SH-SY5Y (cell line): ENCODE results near the gene PDE4D.

Source experiments
- GATA2 ChIP-seq: IDR thresholded peaks from 2 replicates; pipeline ENCODE4 v1.6.1; 2011; ENCODE audit warnings: mild to moderate bottlenecking, low read depth, low read length
- GATA3 ChIP-seq: IDR thresholded peaks from 2 replicates; pipeline ENCODE4 v1.6.1; 2011; ENCODE audit warnings: low read depth, mild to moderate bottlenecking, low read length, moderate library complexity

Gene PDE4D

DNA sequence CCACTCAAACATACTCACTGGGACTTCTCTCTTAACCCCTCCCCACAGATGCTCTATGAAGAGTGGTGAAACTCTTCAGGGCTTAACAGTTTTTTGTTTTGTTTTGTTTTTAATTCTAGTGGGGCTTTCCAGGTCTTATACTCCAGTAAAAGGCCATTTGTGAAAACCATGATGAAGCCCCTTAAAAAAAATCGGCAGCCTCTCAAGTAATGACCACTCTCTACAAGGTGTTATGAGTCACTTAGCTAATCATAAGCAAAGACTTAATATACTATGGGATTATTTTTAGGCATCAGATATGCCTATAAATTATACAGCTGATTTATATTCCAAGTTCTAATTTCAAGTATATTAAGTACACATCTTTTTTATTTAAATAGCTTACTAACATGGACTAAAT, 702.8 kb downstream of the PDE4D start:
- TF ChIP-seq GATA3 (no peak), GATA2 (no peak)

GRCh38 chr5:59189472-59190244, 703.9 kb downstream of the PDE4D start:
- no peak for TF ChIP-seq GATA3
- TF ChIP-seq GATA2 = no peak

GRCh38 chr5:59188419-59189225, 704.9 kb downstream of the PDE4D start:
- TF ChIP-seq GATA2 (no peak), GATA3 (no peak)

DNA sequence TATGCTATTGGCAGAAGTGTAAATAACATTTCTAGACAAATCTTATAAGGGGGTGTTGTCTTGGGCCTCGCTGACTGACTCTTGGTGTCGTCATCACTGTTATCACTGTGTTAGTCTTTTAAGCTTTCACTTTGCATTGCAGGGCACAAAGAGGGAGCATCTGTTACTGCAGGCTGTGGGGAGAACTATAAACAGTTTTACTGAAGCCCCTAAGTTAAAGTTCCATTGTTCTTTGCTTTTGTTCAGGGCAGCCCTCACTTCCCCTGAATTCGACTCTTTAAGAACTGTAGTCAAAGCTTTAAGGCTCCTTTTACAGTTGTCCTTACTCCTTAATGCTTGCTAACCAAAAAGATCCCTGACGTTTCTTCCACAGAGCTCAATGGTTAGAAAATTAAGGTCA, 705.7 kb downstream of the PDE4D start:
- no peak for TF ChIP-seq GATA3
- no peak for TF ChIP-seq GATA2

GRCh38 chr5:59186623-59187022, 706.9 kb downstream of the PDE4D start:
- TF ChIP-seq GATA2 = no peak
- TF ChIP-seq GATA3 = no peak

- TF ChIP-seq GATA3 (no peak), GATA2 (no peak)
Observed at GRCh38 chr5:59185757-59186385, 707.7 kb downstream of the PDE4D start.

DNA sequence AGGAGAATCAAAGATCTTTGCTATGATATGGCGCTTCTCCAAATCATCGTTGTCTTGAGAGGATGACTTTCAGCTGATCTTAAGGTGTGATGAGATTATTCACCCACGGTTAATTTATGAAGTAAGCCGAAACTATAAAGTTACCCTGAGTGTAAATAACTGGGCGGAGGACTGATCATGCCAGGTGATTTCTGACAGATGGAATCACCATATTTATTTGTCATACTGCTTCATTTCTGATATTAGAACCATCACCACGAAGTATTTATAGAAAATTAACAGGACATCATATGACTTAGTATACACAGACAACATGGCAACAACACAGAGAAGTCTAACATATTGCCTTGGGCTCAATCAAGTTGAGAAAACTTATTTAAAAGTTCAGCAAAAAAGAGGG, 708.8 kb downstream of the PDE4D start:
- TF ChIP-seq GATA2 = no peak
- no peak for TF ChIP-seq GATA3

- TF ChIP-seq GATA2 = no peak
- no peak for TF ChIP-seq GATA3
Observed at GRCh38 chr5:59182760-59183159, 710.8 kb downstream of the PDE4D start.

DNA sequence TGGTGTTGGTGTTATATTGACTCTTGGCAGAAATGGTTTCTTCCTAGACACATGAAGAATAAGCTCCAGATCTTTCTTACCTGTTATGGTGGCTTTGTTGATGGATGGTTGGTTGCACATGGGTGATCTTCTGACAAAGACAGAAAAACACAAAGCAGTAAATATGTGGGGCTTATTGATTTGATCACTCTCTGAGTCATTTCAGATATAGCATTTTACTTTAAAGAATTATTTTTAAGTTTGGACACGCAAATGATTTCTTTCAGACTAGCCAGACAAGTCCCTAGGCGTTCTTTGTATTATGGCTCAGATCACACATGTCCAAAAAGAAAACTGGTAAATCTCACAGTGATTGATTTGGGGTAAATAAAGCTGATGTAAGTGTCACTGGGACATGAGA, 713.0 kb downstream of the PDE4D start:
- TF ChIP-seq GATA2 = no peak
- TF ChIP-seq GATA3 = no peak

DNA sequence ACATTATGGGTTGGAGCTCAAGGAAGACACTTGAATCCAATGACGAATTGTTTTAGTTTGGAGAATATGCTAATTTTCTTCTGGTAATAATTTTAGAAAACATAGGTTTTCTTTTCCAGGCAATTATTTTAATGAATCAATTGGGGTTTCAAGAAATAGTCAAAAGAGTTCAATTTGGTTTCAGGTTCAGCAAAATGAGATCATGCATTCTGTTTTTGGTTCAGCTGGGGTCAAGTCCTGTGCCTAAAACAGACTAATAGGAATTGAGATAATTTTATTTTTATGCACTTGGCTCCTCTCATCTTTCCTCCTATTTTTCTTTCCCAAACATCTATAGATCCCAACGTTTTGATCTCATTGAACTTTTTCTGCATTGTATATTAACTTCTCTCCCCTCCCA, 713.8 kb downstream of the PDE4D start:
- no peak for TF ChIP-seq GATA2
- TF ChIP-seq GATA3 = no peak

- TF ChIP-seq GATA3 (no peak), GATA2 (no peak)
Observed at GRCh38 chr5:59178482-59178881, 715.0 kb downstream of the PDE4D start.

- TF ChIP-seq GATA3 = no peak
- TF ChIP-seq GATA2 = no peak
Observed at GRCh38 chr5:59178071-59178470, 715.5 kb downstream of the PDE4D start.

- TF ChIP-seq GATA2 (no peak), GATA3 (no peak)
Observed at GRCh38 chr5:59177644-59178043, 715.9 kb downstream of the PDE4D start.

GRCh38 chr5:59174248-59174844, 719.2 kb downstream of the PDE4D start:
- TF ChIP-seq GATA3 (no peak), GATA2 (no peak)
